Measurements from ENCODE around the gene KDM2B.

Gene KDM2B

GRCh38 chr12:121534495-121535148 is 46.2 kb downstream of the KDM2B start:
- H3K4me3 ChIP-seq (ENCODE audit: low read length): no peak overlapping the region
- no peak for DNase-seq (ENCODE audit: low read depth)

GRCh38 chr12:121533394-121534090 is 47.3 kb downstream of the KDM2B start:
- no peak overlapping the region for H3K4me3 ChIP-seq (ENCODE audit: low read length)
- DNase-seq (ENCODE audit: low read depth): no peak
- no peak for TF ChIP-seq CTCF (IDR thresholded peaks at IDR 0.05; ENCODE audit: insufficient read depth, low read depth, low read length, missing control alignments)

More at GRCh38 chr12:121534495-121535148, 46.2 kb downstream of the KDM2B start:
- TF ChIP-seq CTCF (IDR thresholded peaks at IDR 0.05; ENCODE audit: insufficient read depth, low read depth, low read length, missing control alignments): no peak

DNA sequence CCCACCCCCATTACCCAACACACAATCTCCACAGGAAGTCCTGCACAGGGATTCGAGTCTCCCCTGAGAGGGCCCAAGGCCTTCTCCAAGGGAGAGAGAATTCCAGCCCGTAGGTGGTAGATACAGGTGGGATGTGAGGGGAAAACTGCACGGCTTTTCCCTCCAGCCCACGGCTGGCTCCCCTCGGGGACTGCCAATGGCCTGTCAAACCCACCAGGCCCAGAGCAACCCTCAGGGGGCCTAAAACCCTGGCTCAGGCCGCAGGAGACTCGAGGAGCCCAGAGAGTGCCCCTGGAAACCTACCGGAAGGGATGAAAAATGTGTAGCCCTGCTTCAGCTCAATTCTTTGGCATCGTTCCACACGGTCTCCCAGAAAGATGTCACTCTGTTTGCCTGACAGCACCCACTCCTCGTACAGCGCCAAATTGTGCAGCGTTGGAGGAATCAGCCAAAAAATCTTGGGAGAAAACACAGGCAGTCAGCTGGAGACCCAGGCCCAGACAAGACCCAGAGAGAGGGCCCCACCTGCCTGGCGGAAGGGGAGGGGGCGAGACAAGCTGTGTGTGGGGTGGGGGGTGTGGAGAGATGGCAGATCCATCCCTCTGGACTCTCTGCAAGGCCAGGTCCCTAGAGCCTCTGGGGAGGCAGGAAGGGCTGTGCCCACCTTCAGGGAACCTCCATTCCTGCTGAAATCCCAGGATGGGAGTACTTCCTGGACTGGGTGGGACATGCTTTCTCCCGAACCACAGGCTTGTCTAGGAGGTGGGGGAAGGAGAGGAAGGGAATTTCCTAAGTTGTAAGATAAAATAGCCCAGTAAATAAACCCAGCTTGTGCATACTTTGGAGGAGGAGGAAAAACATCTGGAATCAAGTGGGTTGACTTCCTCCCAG is 48.1 kb downstream of the KDM2B start:
- TF ChIP-seq CTCF (IDR thresholded peaks at IDR 0.05; ENCODE audit: insufficient read depth, low read depth, low read length, missing control alignments): no peak
- no peak overlapping the region for H3K4me3 ChIP-seq (ENCODE audit: low read length)
- DNase-seq (ENCODE audit: low read depth): no peak

GRCh38 chr12:121531356-121531750 is 49.5 kb downstream of the KDM2B start:
- no peak for TF ChIP-seq CTCF (IDR thresholded peaks at IDR 0.05; ENCODE audit: insufficient read depth, low read depth, low read length, missing control alignments)
- no peak for DNase-seq (ENCODE audit: low read depth)
- no peak overlapping the region for H3K4me3 ChIP-seq (ENCODE audit: low read length)

DNA sequence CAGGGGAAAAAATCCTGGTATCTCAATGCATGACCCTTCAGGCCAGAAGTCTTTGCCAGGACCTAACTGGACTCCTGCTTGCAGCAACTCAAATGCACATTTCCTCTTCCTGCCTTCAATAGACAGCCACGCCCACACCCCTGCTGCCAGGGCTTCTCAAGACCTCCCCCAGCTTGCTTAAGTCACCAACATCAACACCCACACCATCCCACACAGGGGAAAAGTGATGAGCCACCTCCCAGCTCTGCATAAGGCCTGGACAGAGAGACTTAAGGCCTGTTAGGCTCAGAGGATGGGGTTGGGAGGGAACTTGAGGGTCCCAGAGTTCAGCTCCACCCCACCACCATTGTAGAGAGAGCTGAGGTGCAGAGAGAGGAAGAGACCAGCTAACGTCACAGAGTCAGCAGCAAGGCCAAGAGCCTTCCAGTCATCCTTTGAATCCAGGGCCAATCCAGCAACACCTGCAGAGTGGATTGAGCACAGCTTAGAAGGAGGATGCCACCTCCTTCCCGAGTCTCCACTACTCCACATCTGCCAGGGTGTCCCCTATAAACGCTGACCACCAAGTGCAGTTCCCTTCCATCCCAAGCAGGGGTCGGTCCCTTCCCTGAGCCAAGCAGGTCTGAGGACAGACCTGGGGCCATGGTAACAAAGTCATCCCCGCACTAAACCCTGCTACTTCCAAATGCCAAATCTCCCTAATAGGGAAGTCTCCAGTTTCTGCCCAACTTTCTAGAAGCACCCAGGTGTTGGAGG is 50.0 kb downstream of the KDM2B start:
- no peak overlapping the region for H3K4me3 ChIP-seq (ENCODE audit: low read length)
- no peak for TF ChIP-seq CTCF (IDR thresholded peaks at IDR 0.05; ENCODE audit: insufficient read depth, low read depth, low read length, missing control alignments)
- peak; percentile 62 for DNase-seq (ENCODE audit: low read depth)

- H3K4me3 ChIP-seq (ENCODE audit: low read length): no peak overlapping the region
- no peak for DNase-seq (ENCODE audit: low read depth)
- no peak for TF ChIP-seq CTCF (IDR thresholded peaks at IDR 0.05; ENCODE audit: insufficient read depth, low read depth, low read length, missing control alignments)
Observed at GRCh38 chr12:121529184-121529583, 51.6 kb downstream of the KDM2B start.
